ENCODE results near the gene EFCAB8. TPM values are rescaled to one million over a fixed set of nuclear protein-coding genes. Genes with fewer than 3 reads are reported as not detected.

EFCAB8 gene
- total RNA-seq, 1 donor from 2014 or later = 0.29 TPM

- Mint-ChIP-seq H3K4me3 (ENCODE audit: low read depth) (no peak overlapping the region), H3K9me3 (ENCODE audit: low read depth) (no peaks in the 10 kb centered on the region), H3K36me3 (ENCODE audit: insufficient read depth) (no peaks in the 10 kb centered on the region), H3K27ac (no peak overlapping the region), H3K27me3 (no peaks in the 10 kb centered on the region), H3K4me1 (ENCODE audit: low read depth) (no peaks in the 10 kb centered on the region)
- TF ChIP-seq CTCF (IDR thresholded peaks at IDR 0.05; ENCODE audit: unreplicated experiment) = no peak
- no peak for DNase-seq (ENCODE audit: low spot score, unreplicated experiment)
Measured at GRCh38 chr20:32870985-32871384, 12.3 kb downstream of the EFCAB8 start.

- DNase-seq (ENCODE audit: low spot score, unreplicated experiment) = no peak
- H3K4me3 Mint-ChIP-seq (ENCODE audit: low read depth) = no peak overlapping the region
- H3K9me3 Mint-ChIP-seq (ENCODE audit: low read depth) = no peaks in the 10 kb centered on the region
- no peaks in the 10 kb centered on the region for H3K4me1 Mint-ChIP-seq (ENCODE audit: low read depth)
- no peaks in the 10 kb centered on the region for H3K36me3 Mint-ChIP-seq (ENCODE audit: insufficient read depth)
- H3K27me3 Mint-ChIP-seq = no peaks in the 10 kb centered on the region
- H3K27ac Mint-ChIP-seq = no peak overlapping the region
- TF ChIP-seq CTCF (IDR thresholded peaks at IDR 0.05; ENCODE audit: unreplicated experiment) = no peak
Measured at GRCh38 chr20:32871627-32872160, 13.0 kb downstream of the EFCAB8 start.

- no peak overlapping the region for H3K27ac Mint-ChIP-seq
- no peak for TF ChIP-seq CTCF (IDR thresholded peaks at IDR 0.05; ENCODE audit: unreplicated experiment)
- H3K36me3 Mint-ChIP-seq (ENCODE audit: insufficient read depth) = no peaks in the 10 kb centered on the region
- no peaks in the 10 kb centered on the region for H3K9me3 Mint-ChIP-seq (ENCODE audit: low read depth)
- H3K4me1 Mint-ChIP-seq (ENCODE audit: low read depth) = no peaks in the 10 kb centered on the region
- no peaks in the 10 kb centered on the region for H3K27me3 Mint-ChIP-seq
- H3K4me3 Mint-ChIP-seq (ENCODE audit: low read depth) = no peak overlapping the region
- no peak for DNase-seq (ENCODE audit: low spot score, unreplicated experiment)
Measured at GRCh38 chr20:32872266-32872665, 13.5 kb downstream of the EFCAB8 start.

GRCh38 chr20:32875673-32876072 is 16.9 kb downstream of the EFCAB8 start:
- H3K27me3 Mint-ChIP-seq = no peaks in the 10 kb centered on the region
- no peak overlapping the region for H3K27ac Mint-ChIP-seq
- H3K4me1 Mint-ChIP-seq (ENCODE audit: low read depth) = no peaks in the 10 kb centered on the region
- no peak for DNase-seq (ENCODE audit: low spot score, unreplicated experiment)
- H3K9me3 Mint-ChIP-seq (ENCODE audit: low read depth) = no peaks in the 10 kb centered on the region
- H3K4me3 Mint-ChIP-seq (ENCODE audit: low read depth) = no peak overlapping the region
- H3K36me3 Mint-ChIP-seq (ENCODE audit: insufficient read depth) = no peaks in the 10 kb centered on the region
- TF ChIP-seq CTCF (IDR thresholded peaks at IDR 0.05; ENCODE audit: unreplicated experiment) = no peak

GRCh38 chr20:32877507-32877906 is 18.8 kb downstream of the EFCAB8 start:
- no peak for DNase-seq (ENCODE audit: low spot score, unreplicated experiment)
- Mint-ChIP-seq H3K27ac (no peak overlapping the region), H3K4me3 (ENCODE audit: low read depth) (no peak overlapping the region), H3K36me3 (ENCODE audit: insufficient read depth) (no peaks in the 10 kb centered on the region), H3K27me3 (no peaks in the 10 kb centered on the region), H3K9me3 (ENCODE audit: low read depth) (no peaks in the 10 kb centered on the region), H3K4me1 (ENCODE audit: low read depth) (no peaks in the 10 kb centered on the region)
- no peak for TF ChIP-seq CTCF (IDR thresholded peaks at IDR 0.05; ENCODE audit: unreplicated experiment)
